GM23248 (cell line): ENCODE results near the gene NAPSA. TPM values are rescaled to one million over a fixed set of nuclear protein-coding genes. Genes with fewer than 3 reads are reported as not detected.

Experiments
- DNase-seq: peaks from one replicate; pipeline ENCODE4 v3.0.0-alpha.2; 2015
- H2AFZ ChIP-seq: fragments of 200-600 bp; sonication (generic); 2 replicates; pipeline ENCODE4 v1.6.1; 2016; ENCODE audit warnings: antibody characterized with exemption
- H3F3A ChIP-seq: fragments of 200-600 bp; sonication (generic); 2 replicates; pipeline ENCODE4 v1.6.1; 2016; ENCODE audit warnings: mild to moderate bottlenecking, antibody characterized with exemption, mixed run types; ENCODE audit not compliant: insufficient read depth
- H3K27ac ChIP-seq: fragments of 200-600 bp; sonication (generic); 2 replicates; pipeline ENCODE4 v1.5.1; 2016; ENCODE audit warnings: mild to moderate bottlenecking
- H3K27me3 ChIP-seq: fragments of 200-600 bp; sonication (generic); replicated peaks from 2 replicates; pipeline ENCODE4 v1.6.1; 2016; ENCODE audit warnings: mild to moderate bottlenecking; ENCODE audit not compliant: insufficient read depth
- H3K36me3 ChIP-seq: fragments of 200-600 bp; sonication (generic); 2 replicates; pipeline ENCODE4 v1.6.1; 2016; ENCODE audit warnings: low read depth, mild to moderate bottlenecking
- H3K4me1 ChIP-seq: fragments of 200-600 bp; sonication (generic); 2 replicates; pipeline ENCODE4 v1.6.1; 2016; ENCODE audit warnings: mild to moderate bottlenecking; ENCODE audit not compliant: insufficient read depth
- H3K4me2 ChIP-seq: fragments of 200-600 bp; sonication (generic); one replicate; pipeline ENCODE4 v1.6.1; 2016; ENCODE audit warnings: mild to moderate bottlenecking; ENCODE audit not compliant: unreplicated experiment
- H3K4me3 ChIP-seq: fragments of 200-600 bp; sonication (generic); 2 replicates; pipeline ENCODE4 v1.5.1; 2016; ENCODE audit warnings: mild to moderate bottlenecking
- H3K79me2 ChIP-seq: fragments of 200-600 bp; sonication (generic); 2 replicates; pipeline ENCODE4 v1.6.1; 2016; ENCODE audit warnings: mild to moderate bottlenecking; ENCODE audit not compliant: insufficient read depth
- H3K9ac ChIP-seq: fragments of 200-600 bp; sonication (generic); 2 replicates; pipeline ENCODE4 v1.6.1; 2016; ENCODE audit warnings: mild to moderate bottlenecking
- H3K9me2 ChIP-seq: fragments of 200-600 bp; sonication (generic); 2 replicates; pipeline ENCODE4 v1.6.1; 2016; ENCODE audit warnings: mixed run types, mild to moderate bottlenecking, moderate library complexity; ENCODE audit not compliant: insufficient read depth
- H3K9me3 ChIP-seq: fragments of 200-600 bp; sonication (generic); one replicate; pipeline ENCODE4 v1.6.1; 2017; ENCODE audit warnings: low read depth
- H4K20me1 ChIP-seq: fragments of 200-600 bp; sonication (generic); 2 replicates; pipeline ENCODE4 v1.6.0; 2016; ENCODE audit not compliant: insufficient read depth
- EZH2 ChIP-seq: fragments of 200-600 bp; sonication (generic); IDR thresholded peaks from 2 replicates; pipeline ENCODE4 v1.6.1; 2018; ENCODE audit warnings: antibody characterized with exemption, mild to moderate bottlenecking; ENCODE audit not compliant: insufficient read depth, poor library complexity, severe bottlenecking
- EZH2phosphoT487 ChIP-seq: fragments of 200-600 bp; sonication (generic); IDR thresholded peaks from 2 replicates; pipeline ENCODE4 v1.6.1; 2018; ENCODE audit warnings: antibody characterized with exemption, moderate library complexity, mild to moderate bottlenecking, low read depth; ENCODE audit not compliant: insufficient read depth
- WGBS, 2 experiments: methylation state at CpG; one replicate each; pipeline ENCODE4 v1.1.6; 2015 to 2017; ENCODE audit warnings: low lambda C conversion rate in 2 of 2, low coverage in 1 of 2; ENCODE audit errors: missing lambda C conversion rate in 2 of 2; 5-methylcytosine and 5-hydroxymethylcytosine counted together
- in situ Hi-C: fragments of 300-500 bp; cut with MboI; formaldehyde crosslinking; loops from 2 replicates; pipeline ENCODE4 v1.15.0; 2020
- polyA plus RNA-seq: library from polyadenylated mRNA; unstranded; fragments of >200 nt; fragmentation: Nextera tagmentation; extraction: Ambion mirVana; gene quantifications from 2 replicates; pipeline ENCODE4 v1.2.1, GENCODE V29; 2016
- total RNA-seq: library from RNA; depleted of rRNA; stranded (reverse); fragments of >200 nt; shearing (Covaris generic); gene quantifications from 2 replicates; pipeline ENCODE4 v1.2.3, GENCODE V29; 2014

Gene NAPSA
- total and polyA plus RNA-seq, 2 experiments from 2014 or later, result 0.15 to 0.32 TPM

DNA sequence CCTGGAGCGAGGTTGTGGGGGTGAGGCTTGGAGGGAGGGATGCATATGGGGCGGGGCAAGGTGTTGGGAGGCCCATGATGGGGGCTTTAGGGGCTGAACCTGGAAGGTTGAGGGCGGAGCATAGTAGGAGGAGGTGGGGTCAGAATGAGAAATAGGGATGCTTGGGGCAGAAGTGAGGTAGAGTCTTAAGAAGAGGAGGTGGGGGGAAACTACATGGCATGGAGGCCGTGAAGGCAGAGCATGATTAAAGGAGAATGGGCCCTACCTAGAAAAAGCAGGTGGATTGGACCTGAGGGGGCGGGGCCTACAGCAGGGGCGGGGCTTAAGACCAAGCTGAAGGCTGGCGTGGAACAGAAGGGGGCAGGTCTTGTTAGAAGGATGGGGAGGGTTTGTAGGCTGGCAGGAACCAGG lies 11.6 kb upstream of the NAPSA start:
- H3K27me3 ChIP-seq, result no peaks in the 10 kb centered on the region

DNA sequence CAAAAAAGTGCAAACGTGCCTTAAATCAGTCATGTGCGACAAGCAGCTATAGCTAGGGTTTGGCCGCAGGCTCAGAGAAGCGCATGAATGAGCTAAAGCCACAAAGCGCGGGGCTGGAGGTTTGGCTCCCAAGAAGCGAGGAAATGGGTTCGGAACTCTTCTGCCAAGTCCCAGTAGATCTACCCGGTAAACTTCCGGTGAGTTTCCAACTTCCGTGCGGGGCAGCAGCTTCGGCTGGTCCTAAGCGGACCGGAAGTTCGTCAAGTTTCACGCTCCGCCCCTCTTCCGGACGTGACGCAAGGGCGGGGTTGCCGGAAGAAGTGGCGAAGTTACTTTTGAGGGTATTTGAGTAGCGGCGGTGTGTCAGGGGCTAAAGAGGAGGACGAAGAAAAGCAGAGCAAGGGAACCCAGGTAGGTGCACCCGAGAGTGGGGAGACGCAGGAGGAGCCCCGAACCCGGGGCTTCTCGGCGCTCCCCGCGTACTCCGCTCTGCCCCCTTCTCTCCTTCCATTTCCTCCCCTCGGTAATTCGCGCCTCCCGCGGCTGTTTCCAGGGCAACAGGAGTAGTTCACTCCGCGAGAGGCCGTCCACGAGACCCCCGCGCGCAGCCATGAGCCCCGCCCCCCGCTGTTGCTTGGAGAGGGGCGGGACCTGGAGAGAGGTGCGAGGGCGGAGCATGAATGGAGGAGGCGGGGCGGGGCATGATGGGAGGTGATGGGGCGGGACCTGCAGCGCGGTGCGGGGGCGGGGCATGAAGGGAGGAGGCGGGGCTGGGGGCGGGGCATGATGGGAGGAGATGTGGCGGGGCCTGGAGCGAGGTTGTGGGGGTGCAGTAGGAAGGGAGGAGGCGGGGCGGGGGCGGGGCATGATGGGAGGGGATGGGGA lies 11.0 kb upstream of the NAPSA start, which contains the start of gene NR1H2:
TSS of gene NR1H2 (plus strand) at position 292 of the 885 bp plus-strand sequence. CDS start 1,149 bp downstream, outside the sequence.
- DNase-seq, result peak; percentile 99
- Histone ChIP-seq H3K4me2 (peak within 1 kb of the TSS; percentile 97), H4K20me1 (no peaks in the 10 kb centered on the region), H3K36me3 (no peaks in the 10 kb centered on the region; the same call in 1 of the 2 replicates), H3K79me2 (peaks cover 9% of the 10 kb centered on the region; the same call in 1 of the 2 replicates), H3K9me3 (no peaks in the 10 kb centered on the region), H3F3A (no peaks in the 10 kb centered on the region), H3K9ac (peak within 1 kb of the TSS; percentile 100), H3K4me1 (no peaks in the 10 kb centered on the region), H3K27me3 (no peaks in the 10 kb centered on the region), H3K4me3 (peak within 1 kb of the TSS; percentile 99), H2AFZ (peak within 1 kb of the TSS; percentile 99), H3K27ac (peak within 1 kb of the TSS; percentile 99), H3K9me2 (no peaks in the 10 kb centered on the region)
- TF ChIP-seq EZH2, result no peak
- TF ChIP-seq EZH2phosphoT487, result no peak
- 2% methylated on average over 26 to 67 of the region's 67 CpGs for WGBS, 2 experiments
- in situ Hi-C loops, result no loop called here

More for the DNA sequence above, 11.6 kb upstream of the NAPSA start:
- DNase-seq, result peak; percentile 36
- Histone ChIP-seq H2AFZ (no peak overlapping the region), H3K36me3 (no peaks in the 10 kb centered on the region; the same call in 1 of the 2 replicates), H3K9me3 (no peaks in the 10 kb centered on the region), H3K4me3 (peak overlapping the region; percentile 27; the same call in 1 of the 2 replicates), H3K4me1 (no peaks in the 10 kb centered on the region), H3K79me2 (peaks cover 9% of the 10 kb centered on the region; the same call in 1 of the 2 replicates), H3K27ac (no peak overlapping the region), H4K20me1 (no peaks in the 10 kb centered on the region), H3K9ac (no peak overlapping the region), H3K4me2 (no peak overlapping the region), H3K9me2 (no peaks in the 10 kb centered on the region), H3F3A (no peaks in the 10 kb centered on the region)
- 15 to 17% methylated on average over 4 to 7 of the region's 7 CpGs for WGBS, 2 experiments
- no peak for TF ChIP-seq EZH2
- in situ Hi-C loops, result no loop called here

- 67 to 70% methylated on average over 10 of the region's 10 CpGs for WGBS, 2 experiments
- Histone ChIP-seq H3K4me1 (no peaks in the 10 kb centered on the region), H3K4me2 (no peak overlapping the region), H3K27ac (no peak overlapping the region), H3K79me2 (no peaks in the 10 kb centered on the region), H3K9me3 (no peaks in the 10 kb centered on the region), H3K36me3 (no peaks in the 10 kb centered on the region), H3F3A (no peaks in the 10 kb centered on the region), H3K9me2 (no peaks in the 10 kb centered on the region), H3K4me3 (no peak overlapping the region), H4K20me1 (no peaks in the 10 kb centered on the region), H3K27me3 (no peaks in the 10 kb centered on the region), H2AFZ (no peak overlapping the region), H3K9ac (no peak overlapping the region)
- no peak for TF ChIP-seq EZH2phosphoT487
- TF ChIP-seq EZH2, result no peak
- in situ Hi-C loops, result loop anchor here (25.0 kb wide), 2 partner anchors 415 to 540 kb away; partner anchors contain the start of genes ACP4 and KLK4
- DNase-seq, result peak; percentile 32
These were observed 6.6 kb upstream of the NAPSA start for GRCh38 chr19:50371914-50372475.

DNA sequence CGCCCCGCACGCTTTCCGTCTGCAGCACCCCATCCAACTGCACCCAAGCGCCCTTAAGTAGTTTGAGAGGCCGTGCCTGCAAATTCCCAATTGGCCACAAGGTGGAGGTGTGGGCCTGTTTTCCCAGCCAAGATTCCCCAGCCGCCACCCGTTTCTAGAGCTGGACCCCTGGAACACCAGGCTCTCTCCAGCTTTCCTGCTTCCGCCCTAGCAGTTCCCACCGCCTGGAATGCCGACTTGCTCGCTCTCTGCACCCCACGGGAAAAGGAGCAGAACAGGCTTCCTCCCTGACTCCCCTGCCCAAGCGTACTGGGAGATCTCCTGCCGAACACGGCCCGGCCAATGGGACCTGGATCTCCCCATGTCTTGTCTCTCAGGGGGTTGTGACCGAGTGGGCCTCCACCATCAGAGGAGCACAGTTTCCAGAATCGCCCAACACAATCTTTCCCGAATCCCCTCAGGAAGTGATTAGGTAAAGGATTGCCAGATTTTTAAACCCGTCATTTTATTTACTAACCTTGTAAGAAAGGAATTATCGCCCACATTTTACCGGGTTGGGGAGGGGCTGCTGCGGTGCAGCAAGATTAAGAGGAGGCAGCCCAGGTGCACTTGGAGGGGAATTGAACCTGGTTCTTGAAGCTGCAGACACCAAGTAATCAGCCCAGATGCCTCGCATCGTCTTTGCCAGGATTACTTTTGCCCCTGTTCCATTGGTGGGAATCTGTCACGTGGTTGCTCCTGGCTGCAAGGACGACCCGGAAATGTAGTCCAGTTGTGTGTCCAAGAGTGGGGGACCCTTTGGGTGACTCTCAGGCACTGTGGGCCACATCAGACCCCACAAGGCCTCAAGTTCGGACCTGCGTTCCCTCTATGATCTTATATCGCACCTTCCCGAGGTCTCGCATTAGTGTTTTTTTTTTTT lies 3.5 kb upstream of the NAPSA start:
- no peaks in the 10 kb centered on the region for H3F3A ChIP-seq
- H3K4me3 ChIP-seq, result peak overlapping the region; percentile 83
- H3K9me2 ChIP-seq, result no peaks in the 10 kb centered on the region
- no peaks in the 10 kb centered on the region for H3K36me3 ChIP-seq
- 11% methylated on average over 34 of the region's 34 CpGs for WGBS, 2 experiments
- TF ChIP-seq EZH2phosphoT487, result no peak
- no peak for TF ChIP-seq EZH2
- in situ Hi-C loops, result loop anchor here (25.0 kb wide), 2 partner anchors 418 to 543 kb away; partner anchors contain the start of genes ACP4 and KLK4
- no peak overlapping the region for H3K27ac ChIP-seq
- peak; percentile 90 for DNase-seq
- no peaks in the 10 kb centered on the region for H3K4me1 ChIP-seq
- peak overlapping the region; percentile 98 for H2AFZ ChIP-seq
- peak overlapping the region; percentile 81 for H3K9ac ChIP-seq
- peak overlapping the region; percentile 94 for H3K4me2 ChIP-seq
- H4K20me1 ChIP-seq, result no peaks in the 10 kb centered on the region
- H3K79me2 ChIP-seq, result no peaks in the 10 kb centered on the region
- H3K9me3 ChIP-seq, result no peaks in the 10 kb centered on the region
- no peaks in the 10 kb centered on the region for H3K27me3 ChIP-seq
